ENCODE results near the gene COMMD4.
"Not testable (repeated sequence)": the region's sequence is repeated elsewhere in the genome, so short reads cannot be mapped to it uniquely, and the experiment has no call there.

Gene COMMD4

GRCh38 chr15:75339531-75340240 is 3.8 kb downstream of the COMMD4 start:
- DNase-seq (ENCODE audit: low read depth), result no peak
- H3K4me3 ChIP-seq (ENCODE audit: low read length), result no peak overlapping the region
- TF ChIP-seq CTCF (conservative IDR thresholded peaks at IDR 0.05; ENCODE audit: low read length), result no peak

DNA sequence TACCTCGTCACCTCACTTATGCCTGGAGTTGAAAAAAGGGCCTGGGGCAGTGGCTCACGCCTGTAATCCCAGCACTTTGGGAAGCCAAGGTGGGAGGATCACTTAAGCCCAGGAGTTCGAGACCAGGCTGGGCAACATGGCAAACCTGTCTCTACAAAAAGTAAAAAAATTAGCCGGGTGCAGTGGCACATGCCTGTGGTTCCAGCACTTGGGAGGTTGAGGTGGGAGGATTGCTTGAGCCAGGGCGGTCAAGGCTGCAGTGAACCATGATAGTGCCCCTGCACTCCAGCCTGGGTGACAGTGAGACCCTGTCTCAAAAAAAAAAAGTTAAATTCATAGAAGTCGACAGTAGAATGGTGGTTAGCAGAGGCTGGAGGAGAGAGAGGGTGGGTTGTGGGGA is 6.4 kb downstream of the COMMD4 start:
- no peak for TF ChIP-seq CTCF (conservative IDR thresholded peaks at IDR 0.05; ENCODE audit: low read length)
- H3K4me3 ChIP-seq (ENCODE audit: low read length), result no peak overlapping the region
- DNase-seq (ENCODE audit: low read depth), result no peak

DNA sequence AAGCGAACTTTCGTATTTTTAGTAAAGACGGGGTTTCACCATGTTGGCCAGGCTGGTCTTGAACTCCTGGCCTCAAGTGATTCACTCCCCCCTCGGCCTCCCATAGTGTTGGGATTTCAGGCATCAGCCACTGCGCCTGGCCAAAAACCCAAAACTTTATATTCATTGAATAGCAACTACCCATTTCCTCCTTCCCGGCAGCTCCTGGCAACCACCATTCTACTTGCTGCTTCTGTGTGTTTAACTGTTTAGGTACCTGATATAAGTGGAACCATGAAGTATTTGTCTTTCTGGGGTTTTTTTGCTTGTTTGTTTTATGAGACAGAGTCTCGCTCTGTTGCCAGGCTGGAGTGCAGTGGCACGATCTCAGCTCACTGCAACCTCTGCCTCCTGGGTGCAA is 8.1 kb downstream of the COMMD4 start:
- DNase-seq (ENCODE audit: low read depth), result peak; percentile 17
- H3K4me3 ChIP-seq (ENCODE audit: low read length), result not testable (repeated sequence)

DNA sequence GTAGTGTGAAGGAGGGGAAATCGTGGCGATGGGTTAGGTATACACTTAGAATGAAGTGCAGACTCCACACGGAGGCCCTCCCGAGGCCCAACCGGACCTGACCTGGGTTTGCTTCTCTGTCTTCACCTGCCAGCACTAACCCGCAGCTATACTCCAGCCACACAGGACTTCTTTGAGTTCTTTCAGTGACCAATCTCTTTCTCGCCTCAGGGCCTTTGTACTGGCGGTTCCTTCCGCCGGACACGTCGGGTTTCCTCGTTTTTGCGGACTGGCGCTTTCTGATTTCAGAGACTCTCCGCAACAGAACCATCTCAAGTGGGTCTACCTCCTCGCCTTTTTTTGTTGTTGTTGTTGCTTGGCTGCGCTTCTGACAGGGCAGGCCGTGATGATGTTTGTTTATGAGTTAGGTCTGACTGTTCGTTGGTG is 10.9 kb downstream of the COMMD4 start, which contains the start of gene NEIL1:
TSS of gene NEIL1 (plus strand) at position 244 of the 426 bp plus-strand sequence. CDS start 1,867 bp downstream, outside the sequence.
- peak within 1 kb of the TSS; percentile 73 for H3K4me3 ChIP-seq (ENCODE audit: low read length)
- DNase-seq (ENCODE audit: low read depth), result no peak
- no peak for TF ChIP-seq CTCF (conservative IDR thresholded peaks at IDR 0.05; ENCODE audit: low read length)

DNA sequence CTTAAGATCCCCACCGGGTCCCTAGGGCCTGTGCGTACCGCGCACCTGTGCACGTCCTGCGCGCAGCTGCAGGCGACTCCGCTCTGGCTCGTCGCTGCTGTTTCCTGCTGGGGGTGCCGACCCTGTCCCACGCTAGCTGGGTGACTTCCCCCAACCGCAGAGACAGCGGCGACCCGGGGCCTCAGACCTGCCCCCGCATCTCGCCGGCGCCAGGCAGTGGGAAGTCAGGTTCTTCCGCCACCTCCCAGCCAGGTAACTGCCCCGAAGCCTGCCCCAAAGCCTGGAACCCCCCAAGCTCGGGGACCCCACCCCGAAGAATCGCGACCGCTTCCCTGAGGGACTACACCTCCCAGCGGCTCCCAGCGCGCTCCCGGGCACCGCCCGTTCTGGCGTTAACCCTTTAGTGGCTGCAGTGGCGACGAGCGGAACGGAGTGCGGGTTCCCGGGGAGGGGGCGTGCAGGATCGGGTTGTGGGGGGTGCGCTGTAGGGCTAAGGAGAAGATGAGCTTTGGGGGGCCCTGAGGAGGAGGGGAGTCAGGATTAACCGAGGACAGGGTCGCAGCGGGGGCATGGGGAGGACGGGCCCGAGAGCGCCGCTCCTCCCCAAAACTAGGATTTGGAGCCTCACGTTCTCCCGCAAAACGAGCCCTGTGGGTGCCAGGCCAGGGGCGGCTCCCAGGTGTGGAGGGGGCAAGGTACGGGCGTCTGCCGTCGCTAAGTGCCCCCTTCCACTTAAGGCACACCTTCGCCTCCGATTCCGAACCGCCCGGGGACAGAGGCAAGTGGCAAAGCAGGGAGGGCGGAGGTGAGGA is 11.6 kb downstream of the COMMD4 start:
- no peak for TF ChIP-seq CTCF (conservative IDR thresholded peaks at IDR 0.05; ENCODE audit: low read length)
- no peak for DNase-seq (ENCODE audit: low read depth)
- H3K4me3 ChIP-seq (ENCODE audit: low read length), result peak overlapping the region; percentile 73

GRCh38 chr15:75348034-75348561 is 12.2 kb downstream of the COMMD4 start:
- no peak for DNase-seq (ENCODE audit: low read depth)
- TF ChIP-seq CTCF (conservative IDR thresholded peaks at IDR 0.05; ENCODE audit: low read length), result no peak
- peak overlapping the region; percentile 73 for H3K4me3 ChIP-seq (ENCODE audit: low read length)

DNA sequence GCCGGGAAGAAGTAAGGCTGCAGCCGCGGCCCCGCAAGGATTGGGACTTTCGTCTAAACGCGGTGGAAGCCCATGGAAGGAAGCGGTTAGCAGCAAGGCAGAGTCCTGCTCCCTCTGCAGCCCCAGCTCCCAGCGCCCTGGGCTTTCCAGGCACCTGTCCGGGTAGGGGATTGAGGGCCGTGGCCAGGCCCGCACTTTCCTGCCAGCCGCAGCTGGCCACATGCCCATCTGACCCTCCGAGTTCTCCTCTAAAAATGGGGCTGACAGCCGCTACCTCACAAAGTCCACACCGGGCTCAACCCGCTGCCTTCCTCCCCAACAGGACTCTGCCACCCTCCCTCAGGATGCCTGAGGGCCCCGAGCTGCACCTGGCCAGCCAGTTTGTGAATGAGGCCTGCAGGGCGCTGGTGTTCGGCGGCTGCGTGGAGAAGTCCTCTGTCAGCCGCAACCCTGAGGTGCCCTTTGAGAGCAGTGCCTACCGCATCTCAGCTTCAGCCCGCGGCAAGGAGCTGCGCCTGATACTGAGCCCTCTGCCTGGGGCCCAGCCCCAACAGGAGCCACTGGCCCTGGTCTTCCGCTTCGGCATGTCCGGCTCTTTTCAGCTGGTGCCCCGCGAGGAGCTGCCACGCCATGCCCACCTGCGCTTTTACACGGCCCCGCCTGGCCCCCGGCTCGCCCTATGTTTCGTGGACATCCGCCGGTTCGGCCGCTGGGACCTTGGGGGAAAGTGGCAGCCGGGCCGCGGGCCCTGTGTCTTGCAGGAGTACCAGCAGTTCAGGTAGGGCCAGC is 12.9 kb downstream of the COMMD4 start:
- peak overlapping the region; percentile 73 for H3K4me3 ChIP-seq (ENCODE audit: low read length)
- no peak for DNase-seq (ENCODE audit: low read depth)
- TF ChIP-seq CTCF (conservative IDR thresholded peaks at IDR 0.05; ENCODE audit: low read length), result no peak

DNA sequence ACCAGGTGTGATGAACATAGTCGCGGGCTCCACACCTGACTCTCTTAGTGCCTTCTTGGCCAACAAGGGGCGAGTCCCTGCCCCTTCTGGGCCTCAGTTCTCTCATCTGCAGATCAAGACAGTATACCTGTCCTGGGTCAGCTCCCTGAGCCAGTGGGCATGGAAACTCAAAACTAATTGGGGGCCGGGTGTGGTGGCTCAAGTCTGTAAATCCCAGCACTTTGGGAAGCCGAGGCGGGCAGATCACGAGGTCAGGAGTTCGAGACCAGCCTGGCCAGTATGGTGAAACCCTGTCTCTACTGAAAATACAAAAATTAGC is 13.4 kb downstream of the COMMD4 start:
- not testable (repeated sequence) for H3K4me3 ChIP-seq (ENCODE audit: low read length); DNase-seq (ENCODE audit: low read depth)

All from AG10803 (cell line).